ENCODE measurements around the gene ERCC3.
"Not testable (repeated sequence)": the region's sequence is repeated elsewhere in the genome, so short reads cannot be mapped to it uniquely, and the experiment has no call there.

Gene ERCC3

GRCh38 chr2:127226132-127226519, 67.8 kb downstream of the ERCC3 start:
- no peak for DNase-seq (ENCODE audit: low spot score)

GRCh38 chr2:127225186-127225960, 68.6 kb downstream of the ERCC3 start:
- DNase-seq (ENCODE audit: low spot score): no peak

GRCh38 chr2:127224135-127224534, 69.8 kb downstream of the ERCC3 start:
- not testable (repeated sequence) for DNase-seq (ENCODE audit: low spot score)

- no peak for DNase-seq (ENCODE audit: low spot score)
Measured at GRCh38 chr2:127220768-127221527, 73.0 kb downstream of the ERCC3 start.

- no peak for DNase-seq (ENCODE audit: low spot score)
Measured at GRCh38 chr2:127220102-127220767, 73.7 kb downstream of the ERCC3 start, which contains the start of gene CYP27C1. Gene CYP27C1, minus strand, starts transcription at chr2:127220299. Its CDS starts 29 bp downstream, at chr2:127220270.

GRCh38 chr2:127219171-127220070, 74.5 kb downstream of the ERCC3 start:
- DNase-seq (ENCODE audit: low spot score): no peak

- DNase-seq (ENCODE audit: low spot score): no peak
Measured at GRCh38 chr2:127218812-127219170, 75.2 kb downstream of the ERCC3 start.

GRCh38 chr2:127217470-127218325, 76.2 kb downstream of the ERCC3 start:
- no peak for DNase-seq (ENCODE audit: low spot score)

- DNase-seq (ENCODE audit: low spot score): no peak
Measured at GRCh38 chr2:127216593-127216992, 77.4 kb downstream of the ERCC3 start.

GRCh38 chr2:127216095-127216494, 77.8 kb downstream of the ERCC3 start:
- no peak for DNase-seq (ENCODE audit: low spot score)

- DNase-seq (ENCODE audit: low spot score): not testable (repeated sequence)
Measured at GRCh38 chr2:127214201-127214600, 79.7 kb downstream of the ERCC3 start.

GRCh38 chr2:127208313-127208712, 85.6 kb downstream of the ERCC3 start:
- DNase-seq (ENCODE audit: low spot score): no peak

Measured in pons (tissue), 1 donor.